ENCODE measurements around the gene CNTNAP4. TPM values are rescaled to one million over a fixed set of nuclear protein-coding genes. Genes with fewer than 3 reads are reported as not detected.

CNTNAP4 gene
- total RNA-seq, 1 experiment from 2014 or later = not detected

DNA sequence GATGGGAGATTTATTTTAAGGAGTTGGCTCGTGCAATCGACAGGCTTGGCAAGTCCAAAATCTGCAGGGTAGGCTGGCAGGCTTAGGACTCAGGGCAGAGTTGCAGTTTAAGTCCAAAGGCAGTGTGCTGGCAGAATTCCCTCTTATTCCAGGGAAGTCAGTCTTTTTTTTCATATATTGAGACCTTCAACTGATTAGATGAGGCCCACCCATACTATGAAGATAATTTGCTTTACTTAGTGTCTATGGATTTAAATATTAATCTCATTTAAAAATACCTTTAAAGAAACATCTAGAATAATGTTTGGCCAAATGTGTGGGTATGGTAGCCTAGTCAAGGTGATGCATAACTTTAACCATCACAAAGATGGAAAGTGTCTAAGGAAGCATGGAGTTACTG, 99.8 kb downstream of the CNTNAP4 start:
- Histone ChIP-seq H3K56ac (ENCODE audit: insufficient read length, low read depth, low read length) (no peak overlapping the region), H4K91ac (ENCODE audit: insufficient read length, low read depth, low read length) (no peak overlapping the region), H2AFZ (ENCODE audit: low read length) (no peak overlapping the region), H2BK120ac (ENCODE audit: low read depth, low read length, poor library complexity, severe bottlenecking) (no peak overlapping the region), H3K79me1 (ENCODE audit: insufficient read depth, low read depth, low read length, poor library complexity, severe bottlenecking) (no peaks in the 10 kb centered on the region), H4K20me1 (ENCODE audit: control insufficient read depth, insufficient read depth, insufficient read length) (no peaks in the 10 kb centered on the region), H3K4me1 (ENCODE audit: insufficient read depth, low read length) (no peaks in the 10 kb centered on the region; the same call in 1 of the 2 replicates), H3K9me3 (ENCODE audit: control insufficient read depth, low read depth, low read length) (no peaks in the 10 kb centered on the region), H4K5ac (ENCODE audit: insufficient read length, low read depth, low read length) (no peak overlapping the region), H3K9ac (ENCODE audit: extremely low read depth, insufficient read length, low read length) (no peak overlapping the region), H2BK5ac (ENCODE audit: insufficient read length, low read length) (no peak overlapping the region), H3K23ac (ENCODE audit: insufficient read length, low read depth, low read length) (no peak overlapping the region), H3K27ac (ENCODE audit: insufficient read length, low read depth, low read length) (no peak overlapping the region), H3K79me2 (ENCODE audit: insufficient read depth, low read length) (no peaks in the 10 kb centered on the region), H3K4me2 (ENCODE audit: insufficient read depth, insufficient read length, low read length) (no peak overlapping the region), H3K27me3 (ENCODE audit: insufficient read depth, low read length) (no peaks in the 10 kb centered on the region), H2AK5ac (ENCODE audit: insufficient read length, low read length) (no peak overlapping the region), H3T11ph (ENCODE audit: low read length) (no peak overlapping the region), H2BK12ac (ENCODE audit: insufficient read length, low read depth, low read length) (no peak overlapping the region), H3K4ac (ENCODE audit: low read depth, low read length) (no peak overlapping the region), H3K18ac (ENCODE audit: insufficient read length, low read depth, low read length) (no peak overlapping the region), H4K8ac (replicated peaks; ENCODE audit: insufficient read length, low read depth, low read length) (no peak overlapping the region), H3K14ac (ENCODE audit: insufficient read depth, low read length) (no peak overlapping the region), H2BK15ac (ENCODE audit: low read depth, low read length) (no peak overlapping the region), H2BK20ac (ENCODE audit: low read depth, low read length, poor library complexity, severe bottlenecking) (no peak overlapping the region), H3K23me2 (ENCODE audit: insufficient read length, low read depth, low read length, poor library complexity, severe bottlenecking) (no peaks in the 10 kb centered on the region)
- Mint-ChIP-seq H3K9me3 (peaks cover 0 to 3% of the 10 kb centered on the region in 2 experiments; a peak in 1 of 5 replicates), H3K36me3 (ENCODE audit: insufficient read depth in 1 of 3, low read depth in 3 of 3) (no peaks in the 10 kb centered on the region), H3K27me3 (ENCODE audit: low read depth) (no peaks in the 10 kb centered on the region; the same call in none of the 2 replicates), H3K4me1 (peaks cover 7 to 10% of the 10 kb centered on the region in 2 experiments), H3K27ac (no peak overlapping the region), H3K4me3 (no peak overlapping the region)
- no peak for TF ChIP-seq CTCF (conservative IDR thresholded peaks at IDR 0.05)
- WGBS (ENCODE audit: extremely low coverage, insufficient read length, low lambda C conversion rate) = no CpG with 5 or more reads among the region's 2 CpGs
- DNase-seq = no peak

Measured in H9 (cell line).